Astrocyte (in vitro differentiated cells and primary cell): ENCODE measurements around the gene HSF2.

Experiments used
- EZH2 ChIP-seq: IDR thresholded peaks from 2 replicates; pipeline ENCODE4 v1.6.1; 2012; ENCODE audit warnings: mild to moderate bottlenecking, low read length, inconsistent platforms; ENCODE audit not compliant: insufficient read depth
- TF ChIP-seq, protein P1 (sequence below): IDR thresholded peaks from 2 replicates; pipeline ENCODE4 v1.5.1; 2011; ENCODE audit warnings: low read depth, mild to moderate bottlenecking, inconsistent platforms, low read length, moderate library complexity; ENCODE audit not compliant: insufficient read depth

GRCh38 chr6:122422003-122422402, 22.6 kb downstream of the HSF2 start:
- TF ChIP-seq, protein P1, sequence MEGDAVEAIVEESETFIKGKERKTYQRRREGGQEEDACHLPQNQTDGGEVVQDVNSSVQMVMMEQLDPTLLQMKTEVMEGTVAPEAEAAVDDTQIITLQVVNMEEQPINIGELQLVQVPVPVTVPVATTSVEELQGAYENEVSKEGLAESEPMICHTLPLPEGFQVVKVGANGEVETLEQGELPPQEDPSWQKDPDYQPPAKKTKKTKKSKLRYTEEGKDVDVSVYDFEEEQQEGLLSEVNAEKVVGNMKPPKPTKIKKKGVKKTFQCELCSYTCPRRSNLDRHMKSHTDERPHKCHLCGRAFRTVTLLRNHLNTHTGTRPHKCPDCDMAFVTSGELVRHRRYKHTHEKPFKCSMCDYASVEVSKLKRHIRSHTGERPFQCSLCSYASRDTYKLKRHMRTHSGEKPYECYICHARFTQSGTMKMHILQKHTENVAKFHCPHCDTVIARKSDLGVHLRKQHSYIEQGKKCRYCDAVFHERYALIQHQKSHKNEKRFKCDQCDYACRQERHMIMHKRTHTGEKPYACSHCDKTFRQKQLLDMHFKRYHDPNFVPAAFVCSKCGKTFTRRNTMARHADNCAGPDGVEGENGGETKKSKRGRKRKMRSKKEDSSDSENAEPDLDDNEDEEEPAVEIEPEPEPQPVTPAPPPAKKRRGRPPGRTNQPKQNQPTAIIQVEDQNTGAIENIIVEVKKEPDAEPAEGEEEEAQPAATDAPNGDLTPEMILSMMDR: no peak
- no peak for TF ChIP-seq EZH2
